ENCODE results near the gene AGXT.

Gene AGXT

GRCh38 chr2:240899468-240899865 is 30.8 kb downstream of the AGXT start:
- no peak for DNase-seq (ENCODE audit: low read depth)

GRCh38 chr2:240900141-240900860 is 31.7 kb downstream of the AGXT start:
- DNase-seq (ENCODE audit: low read depth) = no peak

- no peak for DNase-seq (ENCODE audit: low read depth)
Measured at GRCh38 chr2:240901986-240902614, 33.5 kb downstream of the AGXT start.

DNA sequence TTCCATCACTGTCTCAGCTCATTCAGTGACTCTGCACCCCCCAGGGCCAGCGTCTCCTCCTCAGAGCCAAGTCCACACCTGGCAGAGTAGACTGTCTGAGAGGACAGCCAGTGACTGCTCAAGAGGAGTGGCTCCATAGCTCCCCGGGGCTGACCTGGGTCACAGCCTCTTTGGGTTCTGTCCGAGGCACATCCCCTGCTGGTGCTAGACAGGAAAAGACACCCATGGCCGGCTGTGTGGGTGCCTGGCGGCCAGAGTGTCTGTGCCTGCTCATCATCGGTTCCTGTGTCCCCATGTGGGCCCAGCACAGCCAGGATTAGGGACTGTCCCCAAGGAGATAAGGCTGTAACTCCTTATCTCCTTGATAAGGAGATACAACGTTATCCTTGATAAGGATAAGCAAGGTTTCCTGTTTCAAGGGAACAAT is 34.0 kb downstream of the AGXT start:
- DNase-seq (ENCODE audit: low read depth) = no peak

- DNase-seq (ENCODE audit: low read depth) = no peak
Measured at GRCh38 chr2:240903191-240904060, 34.8 kb downstream of the AGXT start.

- no peak for DNase-seq (ENCODE audit: low read depth)
Measured at GRCh38 chr2:240904216-240905175, 35.9 kb downstream of the AGXT start.

DNA sequence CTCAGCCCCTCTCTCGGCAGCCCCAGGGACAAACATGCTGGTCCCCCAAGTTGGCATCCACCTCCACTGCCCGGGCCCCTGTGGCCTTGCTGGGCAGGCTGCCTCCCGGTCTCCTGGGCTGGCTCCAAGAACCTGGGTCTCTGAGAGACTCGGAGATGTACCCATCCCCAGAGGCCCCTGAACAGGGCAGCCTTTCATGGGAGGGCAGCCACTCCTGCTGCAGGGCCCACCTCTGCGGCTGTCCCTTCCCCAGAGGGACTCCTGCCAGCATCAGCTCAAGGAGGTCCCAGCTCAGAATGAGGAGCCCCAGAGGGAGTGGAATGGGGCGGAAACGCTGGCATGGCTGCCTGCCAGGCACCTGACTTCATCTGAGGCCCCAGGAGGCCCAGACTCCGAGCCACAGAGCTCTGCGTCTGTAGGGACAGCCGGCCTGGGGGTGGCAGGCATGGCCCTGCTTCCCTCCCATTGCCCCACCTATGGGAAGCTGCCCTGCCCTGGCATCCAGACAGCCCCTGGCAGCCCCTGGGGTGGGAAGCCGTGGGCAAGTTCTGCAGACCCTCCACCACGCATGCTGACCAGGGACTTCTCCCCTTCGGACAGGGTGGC is 36.7 kb downstream of the AGXT start:
- no peak for DNase-seq (ENCODE audit: low read depth)

GRCh38 chr2:240906141-240906910 is 37.7 kb downstream of the AGXT start, which contains the start of gene CROCC2:
Gene CROCC2 (plus strand): TSS chr2:240906336. CDS start chr2:240906514, 178 bp downstream.
- no peak for DNase-seq (ENCODE audit: low read depth)

GRCh38 chr2:240906911-240907590 is 38.4 kb downstream of the AGXT start:
- no peak for DNase-seq (ENCODE audit: low read depth)

GRCh38 chr2:240909216-240909974 is 40.8 kb downstream of the AGXT start:
- DNase-seq (ENCODE audit: low read depth) = no peak

DNA sequence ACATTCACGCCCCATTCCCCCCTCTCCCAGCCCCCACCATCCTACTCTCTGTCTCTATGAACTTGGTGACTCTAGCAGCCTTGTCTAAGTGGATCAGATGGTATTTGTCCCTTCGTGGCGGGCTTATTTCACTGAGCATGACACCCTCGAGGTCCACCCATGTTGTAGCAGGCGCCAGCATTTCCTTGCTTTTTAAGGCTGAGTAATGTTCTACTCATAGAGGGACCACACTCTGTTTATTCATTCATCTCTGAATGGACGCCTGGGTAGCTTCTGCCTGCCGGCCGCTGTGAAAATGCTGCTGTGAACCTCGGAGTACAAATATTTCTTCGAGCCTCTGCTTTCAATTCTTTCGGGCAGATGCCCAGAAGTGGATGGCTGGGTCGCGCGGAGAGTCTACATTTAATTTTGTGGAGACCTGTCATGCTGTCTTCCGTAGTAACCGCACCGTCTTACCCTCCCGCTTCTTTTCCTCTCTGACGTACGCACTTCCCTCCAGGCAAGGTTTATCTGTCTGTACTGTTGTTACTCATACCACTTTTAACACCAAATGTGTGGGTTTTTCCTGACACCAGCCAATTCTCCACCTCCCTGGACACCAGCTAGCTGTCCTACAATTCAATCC is 43.1 kb downstream of the AGXT start:
- DNase-seq (ENCODE audit: low read depth) = no peak

DNA sequence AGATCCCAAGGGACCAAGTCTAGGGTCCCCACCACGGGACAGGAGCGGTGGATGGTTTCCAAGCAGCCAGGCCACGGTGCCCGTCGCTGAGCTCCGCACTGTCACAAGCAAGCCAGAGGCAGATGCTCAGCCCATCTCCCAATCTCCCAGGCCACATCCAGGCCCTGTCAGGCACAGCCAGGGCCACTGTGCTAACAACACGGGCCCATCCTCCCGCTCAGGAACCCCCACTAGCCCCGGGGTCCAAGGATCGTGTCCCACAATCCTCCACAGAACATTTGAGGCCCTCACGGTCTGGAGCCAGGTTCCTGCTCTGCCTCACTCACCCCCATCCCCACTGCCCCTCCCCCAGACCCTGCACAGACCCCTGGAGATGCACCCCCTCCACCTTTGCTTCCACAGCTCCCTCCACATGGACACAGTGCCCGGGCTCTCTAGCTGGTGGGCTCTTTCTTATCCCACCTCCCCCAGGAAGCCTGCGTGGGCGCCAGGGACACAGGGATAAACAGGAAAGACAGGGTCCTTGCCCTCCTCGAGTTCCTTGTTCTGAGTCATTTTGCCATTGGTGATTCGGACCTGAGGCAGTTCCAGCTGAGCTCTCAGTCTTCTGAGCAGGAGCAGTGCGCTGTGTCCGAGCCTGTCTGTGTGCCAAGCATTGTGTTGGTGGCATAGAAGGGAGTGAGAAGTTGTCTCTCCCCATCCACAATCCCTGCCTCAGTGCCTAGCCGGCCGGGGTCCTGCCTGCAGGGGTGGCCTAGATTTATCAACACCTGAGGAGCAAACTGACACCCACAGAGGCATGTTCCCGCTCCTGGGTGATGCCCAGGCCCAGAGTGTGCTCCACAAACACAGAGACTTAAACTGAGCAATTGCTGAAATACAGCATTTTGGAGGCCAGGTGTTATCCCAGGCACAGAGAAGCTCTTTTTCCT is 44.5 kb downstream of the AGXT start:
- DNase-seq (ENCODE audit: low read depth) = no peak

- peak; percentile 62 for DNase-seq (ENCODE audit: low read depth)
Measured at GRCh38 chr2:240913810-240914644, 45.4 kb downstream of the AGXT start.

DNA sequence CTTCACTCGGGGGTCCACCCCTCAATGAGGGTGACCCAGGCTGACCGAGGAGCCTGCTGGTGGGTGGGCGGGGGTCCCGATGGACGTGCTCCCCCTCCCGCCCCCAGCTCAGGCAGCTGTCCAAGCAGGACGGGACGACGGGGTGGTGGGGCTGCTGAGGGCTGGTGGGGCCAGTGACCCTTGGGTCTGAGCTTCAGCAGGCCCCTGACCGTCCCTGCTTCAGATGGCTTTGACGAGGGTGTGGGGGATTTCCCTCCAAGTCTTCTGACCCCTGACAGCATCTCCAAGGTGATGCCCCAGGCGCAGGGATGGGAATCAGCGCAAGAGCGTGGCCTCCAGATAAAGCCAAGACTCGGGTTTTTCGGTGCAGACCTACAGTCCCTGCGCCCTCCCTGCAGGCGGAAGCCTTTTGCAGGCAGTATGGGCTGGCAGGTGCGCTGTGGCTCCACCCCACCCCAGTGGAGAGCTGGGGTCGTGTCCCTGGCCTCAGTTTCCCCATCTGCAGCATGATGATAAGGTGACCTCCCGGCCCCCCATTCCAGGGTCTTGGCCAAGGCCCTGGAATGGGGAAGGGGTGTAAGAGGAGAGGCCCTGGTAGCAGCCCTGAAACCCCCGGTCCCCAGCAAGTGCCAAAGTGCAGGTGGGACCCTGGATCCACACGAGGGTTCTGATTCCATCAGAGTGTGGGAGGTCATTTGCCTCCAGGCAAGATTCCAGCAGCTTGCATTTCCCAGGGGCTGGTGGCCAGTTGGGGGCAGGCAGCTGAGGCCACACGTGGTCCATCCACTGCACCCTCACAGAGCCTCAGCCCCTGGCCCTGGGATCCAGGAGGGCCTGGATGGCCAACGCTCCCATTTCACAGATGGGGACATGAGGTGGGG is 46.3 kb downstream of the AGXT start:
- DNase-seq (ENCODE audit: low read depth) = no peak

Measured in activated T-cell treated with anti-CD3 and anti-CD28 coated beads for 1 hour (primary cell).